Suprapubic skin (tissue), 4 donors: ENCODE data around the gene SLC25A42.

ENCODE experiments used
- POLR2A ChIP-seq, 2 donors: fragments of 450-650 bp; IDR thresholded peaks; one replicate each; pipeline ENCODE4 v1.6.1; 2017; ENCODE audit warnings: antibody characterized with exemption in 2 of 2, mild to moderate bottlenecking in 2 of 2, moderate library complexity in 2 of 2
- POLR2AphosphoS5 ChIP-seq, 3 donors: sonication (generic); formaldehyde crosslinking; IDR thresholded peaks; one replicate each; pipeline ENCODE4 v1.6.1; 2017; ENCODE audit warnings: antibody characterized with exemption in 3 of 3
- TF ChIP-seq, protein P1 (sequence below), 2 donors: fragments of 200-600 bp in 1 of 2; fragments of 450-650 bp in 1 of 2; sonication (generic) in 1 of 2; IDR thresholded peaks; one replicate each; pipeline ENCODE4 v1.5.1; 2016 to 2019; ENCODE audit warnings: antibody characterized with exemption in 2 of 2, mild to moderate bottlenecking in 1 of 2, moderate library complexity in 1 of 2

DNA sequence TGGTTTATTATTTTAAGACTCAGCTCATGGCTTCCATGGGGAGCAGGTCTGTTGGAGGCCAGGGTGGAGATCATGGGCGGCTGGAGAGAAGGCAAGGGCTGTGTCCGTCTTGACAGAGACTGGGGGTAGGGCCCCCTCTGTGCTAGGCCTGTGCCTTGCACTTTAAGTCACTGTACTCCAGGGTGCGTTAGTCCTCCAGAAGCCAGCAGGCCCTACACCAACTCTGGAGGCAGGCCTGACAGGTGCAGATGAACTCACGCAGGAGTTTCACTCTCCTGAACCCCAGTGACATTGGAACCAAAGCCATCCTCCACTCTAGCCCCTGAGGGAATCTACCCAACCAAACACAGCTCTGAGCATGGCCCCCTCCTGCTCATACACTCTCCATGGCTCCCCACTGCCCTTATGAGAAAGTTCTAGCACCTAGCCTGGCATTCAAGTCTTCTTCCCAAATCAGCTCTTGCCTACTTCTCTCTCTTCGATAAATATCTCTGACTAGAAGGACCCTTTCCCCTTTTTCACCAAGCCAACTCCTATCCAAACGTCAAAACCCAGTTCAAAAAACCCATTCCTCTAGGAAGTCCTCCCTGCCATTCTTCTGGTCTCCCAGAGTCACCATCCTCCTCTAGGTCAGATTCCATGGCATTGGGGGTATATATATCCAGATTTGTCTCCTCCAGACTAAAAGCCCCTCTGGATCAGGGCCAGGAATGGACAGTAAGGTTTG, 91.1 kb downstream of the SLC25A42 start:
- TF ChIP-seq, protein P1, sequence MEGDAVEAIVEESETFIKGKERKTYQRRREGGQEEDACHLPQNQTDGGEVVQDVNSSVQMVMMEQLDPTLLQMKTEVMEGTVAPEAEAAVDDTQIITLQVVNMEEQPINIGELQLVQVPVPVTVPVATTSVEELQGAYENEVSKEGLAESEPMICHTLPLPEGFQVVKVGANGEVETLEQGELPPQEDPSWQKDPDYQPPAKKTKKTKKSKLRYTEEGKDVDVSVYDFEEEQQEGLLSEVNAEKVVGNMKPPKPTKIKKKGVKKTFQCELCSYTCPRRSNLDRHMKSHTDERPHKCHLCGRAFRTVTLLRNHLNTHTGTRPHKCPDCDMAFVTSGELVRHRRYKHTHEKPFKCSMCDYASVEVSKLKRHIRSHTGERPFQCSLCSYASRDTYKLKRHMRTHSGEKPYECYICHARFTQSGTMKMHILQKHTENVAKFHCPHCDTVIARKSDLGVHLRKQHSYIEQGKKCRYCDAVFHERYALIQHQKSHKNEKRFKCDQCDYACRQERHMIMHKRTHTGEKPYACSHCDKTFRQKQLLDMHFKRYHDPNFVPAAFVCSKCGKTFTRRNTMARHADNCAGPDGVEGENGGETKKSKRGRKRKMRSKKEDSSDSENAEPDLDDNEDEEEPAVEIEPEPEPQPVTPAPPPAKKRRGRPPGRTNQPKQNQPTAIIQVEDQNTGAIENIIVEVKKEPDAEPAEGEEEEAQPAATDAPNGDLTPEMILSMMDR (IDR thresholded peaks at IDR 0.05) = no peak
- TF ChIP-seq POLR2A (IDR thresholded peaks at IDR 0.05) (no peak), POLR2AphosphoS5 (IDR thresholded peaks at IDR 0.05) (no peak)
